ENCODE data around the gene PPA1.

The PPA1 gene

DNA sequence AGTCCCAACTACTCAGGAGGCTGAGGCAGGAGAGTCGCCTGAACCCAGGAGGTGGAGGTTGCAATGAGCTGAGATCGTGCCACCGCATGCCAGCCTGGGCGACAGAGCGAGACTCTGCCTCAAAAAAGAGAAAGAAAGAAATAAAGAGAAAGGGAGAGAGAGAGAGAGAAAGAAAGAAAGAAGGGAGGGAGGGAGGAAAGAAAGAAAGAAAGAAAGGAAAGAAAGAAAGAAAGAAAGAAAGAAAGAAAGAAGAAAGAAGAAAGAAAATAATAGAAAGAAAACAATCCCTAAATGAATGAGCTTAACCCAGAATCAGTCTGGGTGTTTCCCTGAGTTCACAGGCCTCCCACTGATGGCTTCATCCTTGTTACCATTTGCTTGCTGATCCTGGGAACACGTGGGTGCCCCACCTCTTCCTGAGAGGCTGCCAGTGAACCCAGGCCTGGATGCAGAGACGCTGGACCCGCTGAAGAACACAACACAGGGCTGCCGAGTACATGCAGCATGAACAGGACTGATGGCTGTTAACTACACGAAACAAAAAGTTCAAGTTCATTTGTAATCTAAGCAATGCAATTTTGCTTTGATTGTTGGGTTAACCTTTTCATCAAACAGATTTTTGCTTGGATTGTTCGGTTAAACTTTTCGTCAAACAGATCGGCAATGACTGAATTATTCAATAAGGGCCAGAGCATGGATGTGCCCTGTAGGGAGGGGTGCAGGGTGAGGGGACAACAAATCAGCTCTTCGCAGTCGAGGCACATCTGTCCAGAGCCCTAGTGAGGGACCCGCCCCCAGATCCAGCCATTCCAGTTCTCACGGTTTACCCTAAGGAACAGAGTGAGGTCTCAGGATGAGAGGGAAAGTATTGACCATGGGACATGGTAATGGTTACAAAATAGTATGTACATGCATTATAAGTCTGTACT, 39.0 kb upstream of the PPA1 start:
- TF ChIP-seq, protein P1, sequence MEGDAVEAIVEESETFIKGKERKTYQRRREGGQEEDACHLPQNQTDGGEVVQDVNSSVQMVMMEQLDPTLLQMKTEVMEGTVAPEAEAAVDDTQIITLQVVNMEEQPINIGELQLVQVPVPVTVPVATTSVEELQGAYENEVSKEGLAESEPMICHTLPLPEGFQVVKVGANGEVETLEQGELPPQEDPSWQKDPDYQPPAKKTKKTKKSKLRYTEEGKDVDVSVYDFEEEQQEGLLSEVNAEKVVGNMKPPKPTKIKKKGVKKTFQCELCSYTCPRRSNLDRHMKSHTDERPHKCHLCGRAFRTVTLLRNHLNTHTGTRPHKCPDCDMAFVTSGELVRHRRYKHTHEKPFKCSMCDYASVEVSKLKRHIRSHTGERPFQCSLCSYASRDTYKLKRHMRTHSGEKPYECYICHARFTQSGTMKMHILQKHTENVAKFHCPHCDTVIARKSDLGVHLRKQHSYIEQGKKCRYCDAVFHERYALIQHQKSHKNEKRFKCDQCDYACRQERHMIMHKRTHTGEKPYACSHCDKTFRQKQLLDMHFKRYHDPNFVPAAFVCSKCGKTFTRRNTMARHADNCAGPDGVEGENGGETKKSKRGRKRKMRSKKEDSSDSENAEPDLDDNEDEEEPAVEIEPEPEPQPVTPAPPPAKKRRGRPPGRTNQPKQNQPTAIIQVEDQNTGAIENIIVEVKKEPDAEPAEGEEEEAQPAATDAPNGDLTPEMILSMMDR (IDR thresholded peaks at IDR 0.05; ENCODE audit: extremely low read depth, insufficient read depth, missing control alignments) = no peak
- in situ Hi-C loops (cut with MboI; ENCODE audit: low pct_unique_long_range_greater_than_20kb, low sequenced_read_pairs, unreplicated experiment) = loop anchor here (5.0 kb wide), 1 partner anchor 90 kb away; no protein-coding TSS in a partner anchor
- no peak for DNase-seq (ENCODE audit: low spot score)

DNA sequence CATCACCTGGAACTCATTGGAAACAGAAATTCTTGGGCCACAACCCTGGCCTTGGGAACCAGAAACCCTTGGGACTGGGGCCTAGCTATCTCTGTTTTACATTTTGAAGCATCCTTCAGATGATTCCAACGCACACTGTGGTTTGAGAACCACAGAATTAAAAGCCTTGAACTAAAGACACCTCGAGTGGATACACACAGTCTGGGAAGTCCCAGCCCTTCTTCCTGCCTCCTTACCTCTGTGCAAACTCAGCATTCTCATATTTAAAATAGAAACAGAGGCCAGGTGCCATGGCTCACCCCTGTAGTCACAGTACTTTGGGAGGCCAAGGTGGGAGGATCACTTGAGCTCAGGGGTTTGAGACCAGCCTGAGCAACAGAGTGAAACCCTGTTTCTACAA, 37.7 kb upstream of the PPA1 start:
- TF ChIP-seq, protein P1 (IDR thresholded peaks at IDR 0.05; ENCODE audit: extremely low read depth, insufficient read depth, missing control alignments) = no peak

GRCh38 chr10:70269741-70270140, 36.5 kb upstream of the PPA1 start:
- TF ChIP-seq, protein P1 (IDR thresholded peaks at IDR 0.05; ENCODE audit: extremely low read depth, insufficient read depth, missing control alignments) = no peak
- in situ Hi-C loops (cut with MboI; ENCODE audit: low pct_unique_long_range_greater_than_20kb, low sequenced_read_pairs, unreplicated experiment) = loop anchor here (5.0 kb wide), 1 partner anchor 93 kb away; no protein-coding TSS in a partner anchor
- DNase-seq (ENCODE audit: low spot score) = no peak

More for the DNA sequence above, 37.7 kb upstream of the PPA1 start:
- no peak for DNase-seq (ENCODE audit: low spot score)
- in situ Hi-C loops (cut with MboI; ENCODE audit: low pct_unique_long_range_greater_than_20kb, low sequenced_read_pairs, unreplicated experiment) = loop anchor here (5.0 kb wide), 1 partner anchor 91 kb away; no protein-coding TSS in a partner anchor

DNA sequence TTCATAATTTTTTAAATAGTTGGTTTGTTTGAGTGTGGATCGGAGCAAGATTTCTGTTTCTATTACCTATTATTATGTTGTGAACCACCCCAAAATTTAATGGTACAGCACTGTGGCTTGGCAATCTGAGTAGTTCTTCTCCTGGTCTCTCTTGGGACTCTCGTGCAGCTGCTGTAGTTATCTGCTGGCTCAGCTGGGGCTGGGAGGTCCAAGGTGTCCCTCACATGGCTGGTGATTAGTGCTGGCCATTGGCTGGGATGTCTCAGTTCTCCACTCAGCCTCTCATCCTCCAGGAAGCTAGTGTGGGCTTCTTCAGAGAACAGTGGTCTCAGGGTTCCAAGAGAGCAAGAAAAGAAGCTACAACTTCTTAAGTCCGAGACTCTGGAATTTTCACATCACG, 35.1 kb upstream of the PPA1 start:
- in situ Hi-C loops (cut with MboI; ENCODE audit: low pct_unique_long_range_greater_than_20kb, low sequenced_read_pairs, unreplicated experiment) = no loop called here

GRCh38 chr10:70267161-70267933, 34.1 kb upstream of the PPA1 start:
- DNase-seq (ENCODE audit: low spot score) = no peak
- in situ Hi-C loops (cut with MboI; ENCODE audit: low pct_unique_long_range_greater_than_20kb, low sequenced_read_pairs, unreplicated experiment) = no loop called here
- TF ChIP-seq, protein P1 (IDR thresholded peaks at IDR 0.05; ENCODE audit: extremely low read depth, insufficient read depth, missing control alignments) = peak; percentile 33

More for the DNA sequence above, 35.1 kb upstream of the PPA1 start:
- TF ChIP-seq, protein P1 (IDR thresholded peaks at IDR 0.05; ENCODE audit: extremely low read depth, insufficient read depth, missing control alignments) = no peak
- no peak for DNase-seq (ENCODE audit: low spot score)

- DNase-seq (ENCODE audit: low spot score) = no peak
- in situ Hi-C loops (cut with MboI; ENCODE audit: low pct_unique_long_range_greater_than_20kb, low sequenced_read_pairs, unreplicated experiment) = no loop called here
- TF ChIP-seq, protein P1 (IDR thresholded peaks at IDR 0.05; ENCODE audit: extremely low read depth, insufficient read depth, missing control alignments) = no peak
Measured at GRCh38 chr10:70266701-70267100, 33.5 kb upstream of the PPA1 start.

All from GM13977 (cell line).